ENCODE measurements around the gene MTCP1.

- TF ChIP-seq TOX (CRISPR knock-in tag; IDR thresholded peaks at IDR 0.05; ENCODE audit: borderline replicate concordance) (no peak), PATZ1 (CRISPR knock-in tag; IDR thresholded peaks at IDR 0.05; ENCODE audit: borderline replicate concordance) (no peak), ZFP3 (CRISPR knock-in tag; IDR thresholded peaks at IDR 0.05) (no peak), OSR1 (CRISPR knock-in tag; IDR thresholded peaks at IDR 0.05) (no peak), ZC3H10 (CRISPR knock-in tag; IDR thresholded peaks at IDR 0.05) (no peak), CREB5 (CRISPR knock-in tag; IDR thresholded peaks at IDR 0.05; ENCODE audit: low read depth) (no peak)
Measured at GRCh38 chrX:155056471-155056870, 14.5 kb downstream of the MTCP1 start.

Data from SK-N-SH treated with all-trans-retinoic acid at 6 μM for 48 hours (cell line).